CD14-positive monocyte (primary cell): ENCODE measurements around the gene MFSD2B. TPM values are rescaled to one million over a fixed set of nuclear protein-coding genes. Genes with fewer than 3 reads are reported as not detected.

Source experiments
- DNase-seq, 3 donors: peaks; one replicate each; pipeline ENCODE4 v3.0.0-alpha.2; 2011 to 2022
- H2AFZ ChIP-seq: 2 replicates; pipeline ENCODE4 v1.6.0; 2012; ENCODE audit warnings: mild to moderate bottlenecking, low read depth, low read length, inconsistent platforms; ENCODE audit not compliant: insufficient read depth, poor library complexity, severe bottlenecking
- H3K27ac ChIP-seq, 2 donors: 1 replicate in 1 of 2; 2 replicates in 1 of 2; pipeline ENCODE4 v1.5.1; 2012 to 2013; ENCODE audit warnings: low read length in 2 of 2, control low read depth in 1 of 2, inconsistent platforms in 1 of 2, low read depth in 1 of 2, mild to moderate bottlenecking in 1 of 2
- H3K27me3 ChIP-seq, 2 donors: one replicate each; pipeline versions ENCODE4 v1.6.0 to v1.6.1; 2011 to 2013; ENCODE audit warnings: low read length in 2 of 2; ENCODE audit not compliant: control insufficient read depth in 2 of 2, insufficient read depth in 2 of 2
- H3K36me3 ChIP-seq, 2 donors: replicated peaks in 1 of 2; 1 replicate in 1 of 2; 2 replicates in 1 of 2; pipeline versions ENCODE4 v1.5.1 to v1.6.1; 2012 to 2013; ENCODE audit warnings: low read length in 2 of 2, control low read depth in 1 of 2, inconsistent platforms in 1 of 2, mild to moderate bottlenecking in 1 of 2; ENCODE audit not compliant: insufficient read depth in 2 of 2, control insufficient read depth in 1 of 2
- H3K4me1 ChIP-seq, 2 donors: 1 replicate in 1 of 2; 2 replicates in 1 of 2; pipeline versions ENCODE4 v1.5.1 to v1.6.1; 2012 to 2013; ENCODE audit warnings: low read length in 2 of 2, control low read depth in 1 of 2, inconsistent platforms in 1 of 2, mild to moderate bottlenecking in 1 of 2, moderate library complexity in 1 of 2; ENCODE audit not compliant: insufficient read depth in 2 of 2, control insufficient read depth in 1 of 2
- H3K4me2 ChIP-seq: replicated peaks from 2 replicates; pipeline ENCODE3; 2012; ENCODE audit warnings: low read length, moderate library complexity, mild to moderate bottlenecking; ENCODE audit not compliant: poor library complexity, severe bottlenecking; ENCODE audit errors: extremely low read depth
- H3K4me3 ChIP-seq, 3 experiments: fragments of 200-600 bp in 1 of 3; sonication (generic) in 1 of 3; replicated peaks in 1 of 3; 1 replicate in 2 of 3; 2 replicates in 1 of 3; pipeline ENCODE4 v1.5.1; 2011 to 2013; ENCODE audit warnings: low read length in 3 of 3, mild to moderate bottlenecking in 3 of 3, control low read depth in 2 of 3, low read depth in 2 of 3, inconsistent platforms in 1 of 3, moderate library complexity in 1 of 3
- H3K79me2 ChIP-seq: 2 replicates; pipeline ENCODE4 v1.6.0; 2012; ENCODE audit warnings: mild to moderate bottlenecking, control low read depth, inconsistent platforms, low read length, moderate library complexity; ENCODE audit not compliant: insufficient read depth
- H3K9ac ChIP-seq: 2 replicates; pipeline ENCODE4 v1.6.0; 2017; ENCODE audit warnings: low read length, mild to moderate bottlenecking; ENCODE audit not compliant: insufficient read depth, poor library complexity, severe bottlenecking
- H3K9me3 ChIP-seq, 2 donors: replicated peaks in 1 of 2; 1 replicate in 1 of 2; 2 replicates in 1 of 2; pipeline versions ENCODE4 v1.5.1 to v1.6.1; 2012 to 2013; ENCODE audit warnings: low read length in 2 of 2, control low read depth in 1 of 2; ENCODE audit not compliant: control insufficient read depth in 1 of 2, insufficient read depth in 1 of 2
- H4K20me1 ChIP-seq: 2 replicates; pipeline ENCODE4 v1.6.0; 2012; ENCODE audit warnings: mild to moderate bottlenecking, low read length, control low read depth, moderate library complexity; ENCODE audit not compliant: insufficient read depth
- H3K27ac Mint-ChIP-seq, 7 donors: one replicate each; pipeline ENCODE4 v1.8.0; 2020; ENCODE audit warnings: mild to moderate bottlenecking in 7 of 7, mixed read lengths in 7 of 7, moderate library complexity in 6 of 7, inconsistent platforms in 2 of 7
- H3K27me3 Mint-ChIP-seq, 3 donors: one replicate each; pipeline ENCODE4 v1.8.0; 2021 to 2022; ENCODE audit warnings: low read depth in 3 of 3, mild to moderate bottlenecking in 3 of 3, mixed read lengths in 3 of 3, moderate library complexity in 3 of 3, inconsistent platforms in 1 of 3
- H3K36me3 Mint-ChIP-seq, 2 donors: one replicate each; pipeline ENCODE4 v1.8.0; 2020; ENCODE audit warnings: mixed read lengths in 2 of 2, inconsistent platforms in 1 of 2, mild to moderate bottlenecking in 1 of 2
- H3K4me1 Mint-ChIP-seq: one replicate; pipeline ENCODE4 v1.8.0; 2020; ENCODE audit warnings: mild to moderate bottlenecking, mixed read lengths
- H3K4me3 Mint-ChIP-seq, 2 donors: one replicate each; pipeline ENCODE4 v1.8.0; 2020; ENCODE audit warnings: mild to moderate bottlenecking in 2 of 2, mixed read lengths in 2 of 2, moderate library complexity in 1 of 2
- H3K9me3 Mint-ChIP-seq, 7 donors: one replicate each; pipeline ENCODE4 v1.8.0; 2020 to 2022; ENCODE audit warnings: mixed read lengths in 7 of 7, mild to moderate bottlenecking in 6 of 7, moderate library complexity in 6 of 7, inconsistent platforms in 2 of 7
- CTCF ChIP-seq: fragments of 200-600 bp; IDR thresholded peaks from one replicate; pipeline ENCODE4 v1.8.0; 2022; ENCODE audit warnings: antibody characterized with exemption, mild to moderate bottlenecking
- WGBS: methylation state at CpG from one replicate; pipeline ENCODE4 v1.1.5; 2013; ENCODE audit warnings: missing lambda C conversion rate; ENCODE audit not compliant: insufficient coverage; 5-methylcytosine and 5-hydroxymethylcytosine counted together
- intact Hi-C, 2 donors: fragments of 100-400 bp; cut with micrococcal nuclease; formaldehyde crosslinking; loops; one replicate each; pipeline versions ENCODE4 v1.15.0 to v1.15.1; 2023
- polyA plus RNA-seq, 3 donors: library from polyadenylated mRNA; depleted of rRNA in 1 of 3; unstranded in 2 of 3; stranded (reverse) in 1 of 3; fragments of 300-500 nt in 2 of 3; fragments of >200 nt in 1 of 3; fragmentation: Illumina TruSeq in 2 of 3; gene quantifications; 1 replicate in 2 of 3; 2 replicates in 1 of 3; pipeline ENCODE4 v1.2.3, GENCODE V29; 2012 to 2021

MFSD2B gene
- polyA plus RNA-seq, 3 donors, result 0.03 to 0.46 TPM; not detected in 1

GRCh38 chr2:24065341-24065740 is 55.5 kb downstream of the MFSD2B start:
- TF ChIP-seq CTCF, result no peak
- H3K9me3 ChIP-seq, result no peaks in the 10 kb centered on the region
- Mint-ChIP-seq H3K4me3 (no peak overlapping the region), H3K4me1 (peaks cover 4% of the 10 kb centered on the region), H3K27ac (no peak overlapping the region), H3K9me3 (no peaks in the 10 kb centered on the region), H3K36me3 (peaks cover 37 to 41% of the 10 kb centered on the region in 2 donors), H3K27me3 (peaks cover 0 to 1% (median 0%) of the 10 kb centered on the region in 3 donors)
- no peak overlapping the region for H2AFZ ChIP-seq
- WGBS, result 95% methylated on average over 2 of the region's 2 CpGs
- H3K4me2 ChIP-seq, result no peak overlapping the region
- H3K79me2 ChIP-seq, result peaks cover 9% of the 10 kb centered on the region
- H3K4me1 ChIP-seq, result no peaks in the 10 kb centered on the region
- H4K20me1 ChIP-seq, result peaks cover 9% of the 10 kb centered on the region
- H3K27ac ChIP-seq, result no peak overlapping the region
- intact Hi-C loops, result no loop called here
- peaks cover 39 to 53% of the 10 kb centered on the region in 2 donors for H3K36me3 ChIP-seq
- DNase-seq, result no peak
- H3K27me3 ChIP-seq, result no peaks in the 10 kb centered on the region
- H3K4me3 ChIP-seq, result no peak overlapping the region
- H3K9ac ChIP-seq, result no peak overlapping the region

GRCh38 chr2:24072259-24072658 is 62.4 kb downstream of the MFSD2B start:
- H3K4me1 ChIP-seq, result peaks cover 11 to 22% of the 10 kb centered on the region in 2 donors
- H3K27me3 ChIP-seq, result no peaks in the 10 kb centered on the region
- peaks cover 65% of the 10 kb centered on the region for H3K79me2 ChIP-seq
- H2AFZ ChIP-seq, result no peak overlapping the region
- no peak for DNase-seq
- H4K20me1 ChIP-seq, result peaks cover 13% of the 10 kb centered on the region
- WGBS, result no CpG with 5 or more reads among the region's 4 CpGs
- Mint-ChIP-seq H3K9me3 (no peaks in the 10 kb centered on the region), H3K27ac (no peak overlapping the region), H3K4me3 (no peak overlapping the region), H3K27me3 (peaks cover 0 to 2% (median 0%) of the 10 kb centered on the region in 3 donors), H3K36me3 (peaks cover 43 to 57% of the 10 kb centered on the region in 2 donors), H3K4me1 (peaks cover 15% of the 10 kb centered on the region)
- H3K4me3 ChIP-seq, result no peak overlapping the region
- TF ChIP-seq CTCF, result no peak
- no peak overlapping the region for H3K9ac ChIP-seq
- intact Hi-C loops, result no loop called here
- H3K27ac ChIP-seq, result peak overlapping the region in 1 of 2 donors; percentile 6
- no peak overlapping the region for H3K4me2 ChIP-seq
- no peaks in the 10 kb centered on the region for H3K9me3 ChIP-seq
- H3K36me3 ChIP-seq, result peaks cover 45 to 69% of the 10 kb centered on the region in 2 donors
